NCI-H345 treated with DMSO at 0.1 percent for 48 hours (cell line): Measurements from ENCODE around the gene WIPF2.

Source experiments
- DNase-seq: peaks from one replicate; lab custom pipeline; 2025; ENCODE audit not compliant: unreplicated experiment; lab: John Stamatoyannopoulos, UW

The WIPF2 gene

GRCh38 chr17:40325156-40326013 lies 106.3 kb downstream of the WIPF2 start:
- DNase-seq, result no peak

- DNase-seq, result no peak
Observed at GRCh38 chr17:40326014-40326831, 107.1 kb downstream of the WIPF2 start.

- no peak for DNase-seq
Observed at GRCh38 chr17:40326832-40327199, 107.7 kb downstream of the WIPF2 start.

- no peak for DNase-seq
Observed at GRCh38 chr17:40327244-40327729, 108.2 kb downstream of the WIPF2 start.

GRCh38 chr17:40327735-40328385 lies 108.8 kb downstream of the WIPF2 start:
- DNase-seq, result no peak

GRCh38 chr17:40328386-40328766 lies 109.3 kb downstream of the WIPF2 start:
- DNase-seq, result no peak

GRCh38 chr17:40329839-40330794 lies 111.0 kb downstream of the WIPF2 start:
- DNase-seq, result peak; percentile 20

- DNase-seq, result no peak
Observed at GRCh38 chr17:40330850-40331470, 111.9 kb downstream of the WIPF2 start.

- DNase-seq, result no peak
Observed at GRCh38 chr17:40331743-40332641, 112.9 kb downstream of the WIPF2 start.
